ENCODE data around the gene LOXHD1.

Gene LOXHD1

DNA sequence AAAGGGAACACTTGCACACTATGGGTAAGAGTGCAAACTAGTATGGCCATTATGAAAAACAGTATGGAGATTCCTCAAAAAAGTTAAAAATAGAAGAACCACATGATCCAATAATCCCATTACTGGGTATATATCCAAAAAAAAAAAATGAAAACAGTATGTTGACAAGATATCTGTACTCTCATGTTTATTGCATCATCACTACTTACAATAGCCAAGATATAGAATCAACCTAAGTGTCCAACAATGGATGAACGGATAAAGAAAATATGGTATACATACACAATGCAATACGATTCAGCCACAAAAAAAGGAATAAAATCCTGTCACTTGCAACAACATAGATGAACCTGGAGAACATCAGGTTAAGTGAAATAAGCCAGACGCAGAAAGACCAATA is 73.3 kb downstream of the LOXHD1 start:
- TF ChIP-seq CTCF (IDR thresholded peaks at IDR 0.05; ENCODE audit: borderline replicate concordance, extremely low read depth, low read length, poor library complexity, severe bottlenecking) (no peak), EZH2 (IDR thresholded peaks at IDR 0.05; ENCODE audit: borderline replicate concordance, low read depth, low read length, severe bottlenecking) (no peak)
- no peaks in the 10 kb centered on the region for H3K79me2 ChIP-seq (ENCODE audit: insufficient read depth, low read length)
- H3K4me3 ChIP-seq (ENCODE audit: low read depth in 1 of 2, low read length in 2 of 2) = no peak overlapping the region
- H4K20me1 ChIP-seq (ENCODE audit: insufficient read depth, low read length) = no peaks in the 10 kb centered on the region
- DNase-seq = no peak
- H3K9me3 ChIP-seq (ENCODE audit: insufficient read depth, low read length, severe bottlenecking) = peaks cover 12% of the 10 kb centered on the region
- H3K4me2 ChIP-seq (ENCODE audit: insufficient read depth, low read length) = no peak overlapping the region
- no peaks in the 10 kb centered on the region for H3K4me1 ChIP-seq (ENCODE audit: insufficient read depth, low read length)
- no peak overlapping the region for H3K9ac ChIP-seq (ENCODE audit: low read depth, low read length)
- H3K36me3 ChIP-seq (ENCODE audit: insufficient read depth, low read length) = no peaks in the 10 kb centered on the region
- no peak for ATAC-seq (ENCODE audit: insufficient read depth, low read depth)
- H2AFZ ChIP-seq (ENCODE audit: low read depth, low read length) = no peak overlapping the region
- no peak overlapping the region for H3K27ac ChIP-seq (ENCODE audit: low read length)
- no peaks in the 10 kb centered on the region for H3K27me3 ChIP-seq (ENCODE audit: insufficient read depth, low read length, poor library complexity)

DNA sequence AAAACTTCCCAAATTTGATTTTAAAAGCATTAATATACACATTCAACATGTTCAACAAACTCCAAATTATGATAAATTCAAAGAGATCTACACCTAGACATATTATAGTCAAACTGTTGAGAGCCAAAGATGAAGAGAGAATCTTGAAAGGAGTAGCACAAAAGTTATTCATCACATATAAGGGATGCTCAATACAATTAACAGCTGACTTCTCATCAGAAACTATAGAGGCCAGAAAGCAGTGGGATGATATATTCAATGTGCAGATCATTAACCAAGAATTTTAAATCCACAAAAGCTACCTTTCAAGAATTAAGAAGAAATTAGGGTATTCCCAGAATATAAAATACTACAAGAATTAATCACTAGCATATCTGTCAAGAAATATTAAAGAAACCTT is 75.4 kb downstream of the LOXHD1 start:
- Histone ChIP-seq H3K4me2 (ENCODE audit: insufficient read depth, low read length) (no peak overlapping the region), H3K27me3 (ENCODE audit: insufficient read depth, low read length, poor library complexity) (no peaks in the 10 kb centered on the region), H4K20me1 (ENCODE audit: insufficient read depth, low read length) (no peaks in the 10 kb centered on the region), H3K27ac (ENCODE audit: low read length) (no peak overlapping the region), H2AFZ (ENCODE audit: low read depth, low read length) (no peak overlapping the region), H3K36me3 (ENCODE audit: insufficient read depth, low read length) (no peaks in the 10 kb centered on the region), H3K9me3 (ENCODE audit: insufficient read depth, low read length, severe bottlenecking) (peaks cover 12% of the 10 kb centered on the region), H3K4me1 (ENCODE audit: insufficient read depth, low read length) (no peaks in the 10 kb centered on the region), H3K9ac (ENCODE audit: low read depth, low read length) (no peak overlapping the region), H3K79me2 (ENCODE audit: insufficient read depth, low read length) (no peaks in the 10 kb centered on the region), H3K4me3 (ENCODE audit: low read depth in 1 of 2, low read length in 2 of 2) (no peak overlapping the region)
- DNase-seq (no peak), ATAC-seq (ENCODE audit: insufficient read depth, low read depth) (no peak)
- TF ChIP-seq CTCF (IDR thresholded peaks at IDR 0.05; ENCODE audit: borderline replicate concordance, extremely low read depth, low read length, poor library complexity, severe bottlenecking) (no peak), EZH2 (IDR thresholded peaks at IDR 0.05; ENCODE audit: borderline replicate concordance, low read depth, low read length, severe bottlenecking) (no peak)

DNA sequence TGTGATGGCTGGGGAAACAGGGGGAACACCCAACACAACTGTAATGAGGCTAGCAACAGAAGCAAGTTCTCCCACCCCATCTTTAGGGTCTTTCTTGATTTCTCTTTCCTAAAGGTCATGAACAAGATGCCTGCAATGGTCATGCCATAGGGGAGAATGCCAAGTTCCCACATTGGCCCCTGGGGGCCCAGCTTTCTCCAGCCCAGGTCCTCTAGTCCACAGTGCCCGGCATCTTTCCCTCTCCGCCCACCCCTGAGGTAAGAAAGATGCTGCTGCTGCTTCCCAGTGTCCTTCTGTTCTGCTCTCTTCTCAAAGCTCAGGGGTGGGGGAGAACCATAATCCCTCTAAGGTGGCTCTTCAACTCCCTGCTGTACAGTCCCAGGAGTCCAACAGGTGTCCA is 78.0 kb downstream of the LOXHD1 start:
- Histone ChIP-seq H3K9me3 (ENCODE audit: insufficient read depth, low read length, severe bottlenecking) (peaks cover 12% of the 10 kb centered on the region), H3K4me1 (ENCODE audit: insufficient read depth, low read length) (no peaks in the 10 kb centered on the region)

More for the DNA sequence above, 78.0 kb downstream of the LOXHD1 start:
- Histone ChIP-seq H3K9ac (ENCODE audit: low read depth, low read length) (no peak overlapping the region), H3K27ac (ENCODE audit: low read length) (no peak overlapping the region), H3K36me3 (ENCODE audit: insufficient read depth, low read length) (no peaks in the 10 kb centered on the region), H3K4me2 (ENCODE audit: insufficient read depth, low read length) (no peak overlapping the region), H2AFZ (ENCODE audit: low read depth, low read length) (no peak overlapping the region), H4K20me1 (ENCODE audit: insufficient read depth, low read length) (no peaks in the 10 kb centered on the region), H3K27me3 (ENCODE audit: insufficient read depth, low read length, poor library complexity) (no peaks in the 10 kb centered on the region), H3K79me2 (ENCODE audit: insufficient read depth, low read length) (no peaks in the 10 kb centered on the region), H3K4me3 (ENCODE audit: low read depth in 1 of 2, low read length in 2 of 2) (no peak overlapping the region)
- ATAC-seq (ENCODE audit: insufficient read depth, low read depth) (no peak), DNase-seq (no peak)
- no peak for TF ChIP-seq EZH2 (IDR thresholded peaks at IDR 0.05; ENCODE audit: borderline replicate concordance, low read depth, low read length, severe bottlenecking)
- no peak for TF ChIP-seq CTCF (IDR thresholded peaks at IDR 0.05; ENCODE audit: borderline replicate concordance, extremely low read depth, low read length, poor library complexity, severe bottlenecking)
